Stimulated activated CD4-positive, alpha-beta T cell treated with anti-CD3 and anti-CD28 coated beads, Interleukin-2, amount 100 ng/mL, for 24 hours (primary cell): Measurements from ENCODE around the gene FOXN3.
"Not testable (repeated sequence)": the region's sequence is repeated elsewhere in the genome, so short reads cannot be mapped to it uniquely, and the experiment has no call there.

Experiments
- DNase-seq, 2 donors: peaks; one replicate each; pipeline ENCODE4 v3.0.0-alpha.2; 2020

The FOXN3 gene

DNA sequence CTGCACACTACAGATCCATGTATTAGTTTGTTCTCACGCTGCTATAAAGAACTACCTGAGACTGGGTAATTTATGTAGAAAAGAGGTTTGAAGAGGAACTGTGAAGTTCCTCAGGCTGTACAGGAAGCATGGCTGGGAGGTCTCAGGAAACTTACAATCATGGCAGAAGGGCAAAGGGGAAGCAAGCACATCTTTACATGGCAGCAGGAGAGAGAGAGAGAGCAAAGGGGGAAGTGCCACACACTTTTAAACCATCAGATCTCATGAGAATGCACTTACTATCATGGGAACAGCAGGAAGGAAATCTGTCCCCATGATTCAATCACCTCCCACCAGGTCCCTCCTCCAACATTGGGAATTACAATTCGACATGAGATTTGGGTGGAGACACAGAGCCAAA is 265.3 kb downstream of the FOXN3 start:
- not testable (repeated sequence) for DNase-seq

DNA sequence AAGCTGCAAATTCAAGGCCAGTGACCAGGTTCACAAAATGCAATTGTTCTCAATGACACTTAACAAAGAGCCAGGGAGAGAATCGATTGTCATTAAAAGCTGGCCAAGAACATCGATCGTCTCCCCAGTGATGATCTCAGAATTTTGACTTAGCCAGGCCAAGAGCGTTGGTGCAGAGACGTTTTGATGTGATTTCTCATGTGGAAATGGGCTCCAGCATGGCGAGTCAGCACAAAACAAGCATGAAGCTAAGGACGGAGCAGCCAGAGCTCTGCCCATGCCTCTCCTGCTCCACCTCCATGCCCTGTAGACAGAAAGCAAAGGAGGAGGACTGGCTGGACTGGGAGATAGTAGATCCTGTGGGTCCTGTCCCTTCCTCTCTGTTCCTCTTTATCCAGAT is 270.8 kb downstream of the FOXN3 start:
- no peak for DNase-seq

DNA sequence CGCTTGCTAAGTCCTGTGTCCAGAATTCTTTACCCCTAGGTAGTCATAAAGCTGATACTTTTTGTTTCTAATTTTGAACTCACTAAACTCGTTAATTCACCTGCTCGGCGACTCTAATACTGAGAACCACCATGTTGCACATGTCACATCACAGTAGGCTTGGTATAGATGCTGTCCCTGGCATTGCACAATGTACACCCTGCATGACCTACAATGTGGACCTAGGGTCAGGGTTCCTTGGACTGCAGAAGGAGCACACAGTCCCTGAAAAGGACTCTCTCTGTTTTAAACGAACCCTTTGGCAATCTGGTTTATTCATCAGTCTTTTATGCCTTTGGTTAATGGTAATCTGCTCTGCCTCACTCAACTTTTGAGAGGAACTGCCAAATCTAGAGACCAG is 272.4 kb downstream of the FOXN3 start:
- DNase-seq, result no peak

DNA sequence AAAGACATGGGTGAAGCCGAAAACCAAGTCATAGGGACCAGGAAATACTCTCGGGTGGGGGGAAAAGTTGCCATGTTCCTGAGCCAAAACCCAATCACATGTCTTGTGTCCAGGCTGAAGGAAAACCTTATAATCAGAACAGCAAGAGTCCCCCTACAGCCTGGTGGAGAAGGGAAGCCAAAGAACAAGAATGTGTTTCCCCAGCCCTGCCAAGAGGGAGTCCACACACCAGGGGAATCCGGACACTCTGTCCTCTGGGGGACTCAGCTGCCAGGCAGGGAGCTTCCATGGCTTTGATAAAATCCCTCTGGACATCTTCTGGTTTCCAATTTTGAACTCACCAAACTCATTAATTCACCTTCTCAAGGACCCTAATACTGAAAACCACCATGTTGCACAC is 273.0 kb downstream of the FOXN3 start:
- no peak for DNase-seq

DNA sequence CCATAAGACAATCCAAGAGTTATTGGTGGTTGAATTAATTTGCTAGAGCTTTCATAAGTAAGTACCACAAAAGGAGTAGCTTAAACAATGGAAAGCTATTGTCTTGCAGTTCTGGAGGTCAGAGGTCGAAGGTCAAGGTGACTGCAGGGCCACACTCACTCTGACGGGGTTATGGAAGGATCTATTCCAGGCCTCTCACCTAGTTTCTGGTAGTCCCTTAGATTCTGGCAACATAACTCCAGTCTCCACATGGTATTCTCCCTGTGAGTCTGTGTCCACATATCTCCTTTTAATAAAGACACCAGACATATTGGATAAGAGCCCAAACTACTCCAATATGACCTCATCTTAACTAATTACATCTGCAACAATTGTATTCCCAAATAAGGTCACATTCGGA is 273.4 kb downstream of the FOXN3 start:
- DNase-seq, result no peak

DNA sequence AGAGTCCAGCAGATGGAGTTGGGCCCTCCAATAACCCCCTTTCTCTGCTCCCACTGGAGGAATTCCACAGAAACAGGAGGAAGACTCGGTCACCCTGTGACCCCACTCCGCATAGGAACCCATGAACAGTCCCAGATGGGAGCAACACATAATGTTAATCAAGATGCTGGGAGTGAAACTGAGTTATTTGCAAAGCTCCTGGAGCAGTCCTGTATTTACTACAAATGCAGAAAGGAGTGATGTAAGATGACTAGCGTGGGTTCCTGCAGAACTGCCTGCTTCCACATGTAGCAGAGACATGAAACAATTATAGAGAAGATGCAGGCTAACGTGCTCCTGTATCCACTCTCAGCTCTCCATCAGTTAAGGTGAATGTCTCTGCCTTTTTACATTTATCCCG is 274.7 kb downstream of the FOXN3 start:
- no peak for DNase-seq

DNA sequence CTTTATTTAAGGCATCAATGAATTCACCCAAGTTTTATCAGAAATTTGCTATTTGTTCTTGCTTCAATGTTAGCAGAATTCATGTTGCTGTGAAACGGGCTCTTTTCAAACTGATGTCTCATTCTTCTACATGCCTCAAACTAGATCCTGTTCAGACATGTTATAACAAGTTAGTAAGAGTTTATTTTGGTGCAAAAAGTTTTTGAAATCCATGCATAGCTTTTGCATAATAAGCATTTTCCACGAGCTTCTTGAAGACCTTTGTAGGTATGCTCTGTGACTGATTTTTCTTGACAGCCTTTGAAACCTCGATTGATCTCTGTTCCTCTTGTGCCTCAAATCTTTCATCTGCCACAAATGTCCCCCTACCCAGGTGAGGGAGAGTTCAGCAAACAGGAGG is 275.2 kb downstream of the FOXN3 start:
- DNase-seq, result no peak

DNA sequence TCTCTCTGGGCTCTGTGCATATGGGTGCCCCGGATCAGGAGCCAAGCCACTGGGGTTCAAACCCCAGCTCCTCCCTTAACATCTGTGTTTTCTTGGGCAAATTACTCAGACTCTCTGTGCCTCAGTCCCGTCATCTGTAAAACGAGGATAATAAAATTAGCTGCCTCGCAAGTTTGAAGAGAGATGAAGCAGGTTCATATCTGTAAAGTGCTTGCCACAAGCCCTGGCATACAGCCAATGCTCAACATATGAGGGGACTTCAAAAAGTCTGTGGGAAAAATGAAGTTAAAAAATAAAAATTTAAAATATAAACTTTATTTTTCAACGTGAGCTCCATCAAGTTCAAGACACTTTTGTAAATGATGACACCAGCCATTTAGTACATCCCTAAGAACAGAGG is 276.7 kb downstream of the FOXN3 start:
- DNase-seq, result no peak

DNA sequence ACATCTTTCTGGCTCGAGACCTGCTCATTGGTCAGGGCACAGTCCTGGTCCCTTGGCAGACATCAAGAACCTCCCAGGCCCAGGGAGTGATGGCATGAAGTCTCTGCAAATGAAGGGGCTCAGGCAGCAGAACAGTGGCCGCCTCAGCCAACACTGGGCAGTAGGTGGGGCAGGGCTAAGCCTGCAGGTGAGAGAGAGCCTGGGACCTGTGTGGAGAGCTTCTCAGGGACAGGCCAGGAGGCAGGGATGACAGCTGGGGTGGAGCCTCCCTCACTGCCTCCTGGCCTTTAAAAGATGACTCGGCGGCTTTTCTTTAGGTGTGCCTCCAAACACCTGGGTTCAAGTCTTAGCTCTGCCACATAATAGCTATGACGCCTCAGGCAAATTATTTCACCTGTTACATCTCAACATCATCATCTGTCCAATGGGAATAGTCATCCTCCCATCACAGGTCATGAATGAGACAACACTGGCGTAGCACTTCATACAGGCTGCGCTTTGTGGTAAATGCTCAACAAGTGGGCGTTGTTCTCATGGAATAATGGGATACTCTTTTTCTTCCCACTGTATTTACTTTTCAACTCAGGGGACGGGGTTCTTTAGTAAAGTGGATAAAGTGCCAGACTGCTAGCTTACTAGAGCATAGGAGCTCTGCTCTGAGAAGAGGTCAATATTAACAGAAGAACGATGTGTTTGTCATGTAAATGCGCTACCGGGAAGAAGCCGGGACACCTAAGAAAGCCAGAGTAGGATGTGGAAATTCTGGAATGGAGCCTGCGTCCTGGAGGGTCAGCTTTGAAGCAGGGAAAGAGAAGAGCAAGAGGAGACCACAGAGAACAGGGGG is 277.4 kb downstream of the FOXN3 start:
- no peak for DNase-seq

DNA sequence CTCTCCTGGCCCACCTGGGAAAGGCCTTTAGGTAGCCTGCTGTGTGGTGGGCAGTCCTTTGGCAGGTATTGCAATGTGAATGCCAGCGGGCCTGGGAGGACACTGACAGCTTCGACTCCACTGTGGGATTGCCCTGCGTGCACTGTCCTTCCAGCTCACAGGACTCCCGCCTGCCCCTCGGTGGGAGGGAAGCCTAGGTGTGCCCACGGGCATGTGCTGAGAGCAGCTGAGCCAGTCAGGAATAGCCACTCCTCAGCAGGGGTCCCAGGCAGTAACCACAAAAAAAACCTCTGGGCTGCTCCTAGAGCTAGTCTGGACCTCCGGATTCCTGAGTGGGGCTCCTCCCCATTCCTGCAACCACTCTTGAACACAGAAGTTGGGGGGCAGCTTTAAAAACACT is 278.2 kb downstream of the FOXN3 start:
- no peak for DNase-seq

DNA sequence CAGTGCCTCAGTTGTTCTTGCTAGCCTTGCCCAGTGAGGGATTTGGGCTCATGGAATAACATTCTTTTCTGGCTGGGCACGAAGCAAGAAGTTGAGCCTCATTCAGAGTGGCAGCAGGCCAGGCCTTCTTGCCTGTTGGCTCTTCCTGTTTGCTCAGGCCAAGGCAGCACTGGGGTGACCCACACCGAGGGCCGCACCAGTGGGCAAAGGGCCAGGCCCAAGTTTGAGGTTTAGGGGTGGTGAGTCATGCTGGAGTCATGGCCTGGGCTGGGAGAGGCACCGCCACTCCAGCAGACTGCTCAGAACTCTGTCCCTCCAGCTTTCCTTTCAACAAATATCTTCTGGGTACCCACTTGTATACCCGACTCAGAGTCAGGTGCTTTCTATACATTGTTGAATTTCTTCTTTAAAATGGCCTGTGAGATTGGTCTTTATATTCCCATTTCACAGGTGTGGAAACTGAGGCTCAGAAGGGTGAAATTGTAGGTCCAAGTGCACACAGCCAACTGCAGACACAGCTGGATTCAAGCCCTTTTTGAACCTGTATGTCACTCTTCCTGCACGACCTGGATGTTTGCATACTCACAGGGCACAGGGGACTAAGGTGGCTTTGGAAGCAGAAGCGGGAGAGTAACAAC is 279.4 kb downstream of the FOXN3 start:
- no peak for DNase-seq

DNA sequence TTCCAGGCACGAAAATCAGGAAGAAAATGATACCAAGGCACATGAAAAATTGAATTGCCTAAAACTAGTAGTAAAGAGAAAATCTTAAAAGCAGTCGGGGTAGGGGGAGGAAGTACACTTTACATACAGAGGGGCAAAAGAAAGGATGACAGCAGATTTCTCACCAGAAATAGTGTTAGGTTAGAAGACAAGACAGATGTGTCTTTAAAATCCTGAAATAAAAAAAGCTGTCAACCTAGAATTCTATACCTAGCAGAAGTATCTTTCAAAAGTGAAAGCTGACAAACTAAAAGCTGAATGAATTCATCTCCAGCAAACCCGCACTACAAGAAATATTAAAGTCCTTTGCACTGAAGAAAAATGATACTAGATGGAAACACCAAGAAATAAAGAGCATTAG is 280.4 kb downstream of the FOXN3 start:
- no peak for DNase-seq

DNA sequence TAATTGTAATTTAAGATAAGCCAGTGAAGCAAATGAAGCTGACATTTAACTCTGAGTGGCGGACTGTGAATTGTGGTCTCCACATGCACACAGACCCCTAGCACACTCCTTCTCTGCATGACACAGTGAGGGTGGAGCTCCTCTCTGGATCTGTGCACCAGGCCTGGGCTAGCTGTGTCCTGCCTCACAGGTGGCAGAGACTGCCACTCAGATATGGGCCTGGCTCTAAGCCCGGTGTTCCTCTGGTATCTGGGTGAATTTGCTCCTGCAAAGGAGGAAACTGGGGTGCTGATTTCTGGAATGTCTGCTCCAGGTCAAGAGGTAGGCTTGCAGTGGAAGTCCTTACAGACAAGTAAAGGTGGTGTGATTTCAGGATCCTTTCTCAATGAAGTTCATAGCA is 282.4 kb downstream of the FOXN3 start:
- no peak for DNase-seq

DNA sequence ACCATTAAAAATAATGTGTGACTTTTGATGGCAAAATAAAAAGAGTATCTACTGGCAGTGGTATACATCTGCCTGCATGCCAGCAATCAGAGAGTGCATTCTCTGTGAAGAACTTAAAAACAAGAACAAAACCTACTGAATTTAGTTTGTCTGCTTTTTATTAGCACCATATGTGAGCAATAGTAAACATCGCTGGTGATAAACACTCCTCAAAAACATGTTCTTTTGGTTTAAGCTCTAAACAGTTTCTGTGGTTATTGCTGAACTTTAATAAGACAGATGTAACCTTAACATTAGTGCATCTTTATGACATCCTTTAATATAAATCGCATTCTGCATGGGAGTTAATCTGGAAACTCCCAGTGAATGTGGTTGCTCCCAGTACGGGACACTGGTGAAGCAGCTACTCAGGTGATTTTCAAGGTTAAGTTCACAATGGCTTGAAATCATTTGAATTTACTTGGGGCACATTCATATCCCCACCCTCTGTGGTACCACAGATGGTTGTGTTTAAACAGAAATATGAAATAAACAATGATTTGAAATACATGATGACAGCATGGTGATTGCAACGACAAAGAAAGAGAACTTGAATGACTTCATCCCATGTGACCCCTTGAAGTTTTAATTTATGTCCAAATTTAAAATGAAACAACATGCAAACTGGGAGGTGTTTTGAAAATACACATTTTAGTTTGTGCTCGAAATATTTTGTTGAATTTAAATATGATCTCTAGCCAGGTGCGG is 285.9 kb downstream of the FOXN3 start:
- DNase-seq, result no peak

DNA sequence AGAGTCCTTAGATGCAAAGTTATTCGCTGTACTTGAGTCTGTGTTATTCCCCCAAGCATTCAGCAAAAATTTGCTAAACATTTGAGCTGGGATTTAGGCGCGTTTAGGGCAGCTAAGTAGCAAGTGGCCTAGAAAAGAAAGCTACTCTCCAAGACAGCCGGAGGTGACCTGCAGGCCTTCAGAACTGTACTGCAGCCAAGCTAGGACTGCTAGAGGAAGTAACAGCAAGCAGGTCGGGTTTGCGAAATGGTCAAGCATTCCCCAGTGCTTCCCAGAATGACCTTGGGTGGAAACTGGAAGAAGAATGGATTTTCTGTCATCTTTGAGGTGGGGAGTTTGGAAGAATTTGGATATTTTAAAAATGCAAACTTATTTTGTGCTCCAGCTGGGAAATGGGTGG is 287.5 kb downstream of the FOXN3 start:
- no peak for DNase-seq

DNA sequence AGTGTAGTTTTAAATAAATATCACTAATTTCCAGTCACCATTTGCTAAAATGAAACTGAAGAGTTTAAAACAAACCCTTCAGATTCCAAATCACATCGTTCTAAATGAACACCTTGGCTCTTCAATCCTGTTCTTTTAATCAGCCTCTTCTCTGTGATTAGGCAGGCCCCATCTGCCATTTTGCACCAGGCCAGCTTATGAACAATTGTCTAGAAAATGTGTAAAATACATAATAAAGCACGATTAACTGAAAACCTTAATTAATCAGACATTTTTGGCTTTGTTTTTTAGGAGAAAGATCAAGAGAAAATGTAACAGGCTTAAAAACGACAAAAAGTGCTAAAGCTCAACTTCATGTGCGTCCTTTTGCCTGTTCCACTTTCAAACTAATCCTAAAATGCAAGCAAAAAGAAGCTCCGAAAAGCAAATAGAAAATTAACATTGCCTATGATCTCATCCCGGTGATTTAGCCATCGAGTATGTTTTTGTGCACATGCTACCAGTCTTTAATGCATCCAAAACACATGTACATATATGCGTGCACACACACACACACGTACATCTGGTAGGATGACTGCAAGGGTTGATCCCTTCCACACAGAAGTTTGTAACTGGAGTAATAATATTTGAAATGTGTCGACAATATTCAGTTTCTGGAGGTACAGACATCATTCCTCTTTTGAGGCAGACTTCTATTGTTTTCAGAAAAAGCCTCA is 288.6 kb downstream of the FOXN3 start:
- no peak for DNase-seq

DNA sequence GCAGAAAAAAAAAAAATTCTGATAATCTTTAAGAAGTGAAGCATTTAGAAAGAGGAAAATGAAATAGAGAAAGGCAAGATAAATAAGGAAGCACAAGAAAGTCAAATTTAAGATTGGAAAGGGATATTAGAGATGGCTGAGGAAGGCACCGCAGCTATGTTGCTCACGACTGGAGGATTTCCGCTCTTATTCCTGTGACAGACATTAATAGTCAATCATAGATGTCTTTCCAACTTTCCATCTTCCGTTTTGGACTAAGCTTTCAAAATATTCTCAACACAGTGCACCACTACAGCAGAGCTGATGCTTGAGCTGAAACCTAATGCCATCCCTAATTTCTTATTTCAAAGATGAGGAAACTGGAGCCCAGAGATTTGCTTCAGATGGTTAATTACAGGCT is 290.6 kb downstream of the FOXN3 start:
- DNase-seq, result no peak

DNA sequence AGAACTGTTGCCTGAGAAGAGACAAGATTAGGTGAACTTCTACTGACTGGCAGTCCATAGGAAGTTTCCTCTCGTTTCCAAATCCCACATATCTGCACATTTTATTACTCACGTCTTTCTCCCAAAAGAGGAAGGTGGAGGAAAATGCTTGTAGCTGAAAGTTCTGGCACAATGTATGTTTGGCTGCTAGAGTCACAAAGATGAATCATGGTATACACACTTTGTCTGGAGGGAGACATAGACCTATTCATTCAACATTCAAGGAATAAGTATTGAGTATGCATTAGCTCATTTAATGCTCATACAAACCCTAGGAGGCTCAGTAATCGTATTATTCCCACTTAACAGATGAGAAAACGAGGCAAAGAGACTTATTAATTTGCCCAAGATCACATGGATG is 291.8 kb downstream of the FOXN3 start:
- no peak for DNase-seq

DNA sequence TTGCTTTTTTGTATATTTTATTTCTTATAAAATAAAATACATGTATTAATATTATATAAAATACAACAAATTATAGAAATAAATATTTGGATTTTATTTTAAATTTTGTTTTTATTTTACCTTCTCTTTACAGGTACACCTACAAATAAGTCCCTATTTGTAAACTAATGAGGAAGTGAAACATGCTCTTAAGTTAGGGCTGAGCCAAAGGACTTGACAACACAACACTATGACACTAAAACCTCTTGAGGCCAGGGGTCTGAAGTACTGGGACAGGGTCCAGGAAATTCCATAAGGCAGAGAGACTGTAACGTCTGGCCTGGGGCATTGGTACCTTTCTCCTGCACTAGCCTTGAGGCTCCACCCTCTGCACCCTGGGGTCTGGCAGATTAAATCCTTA is 293.2 kb downstream of the FOXN3 start:
- DNase-seq, result no peak

DNA sequence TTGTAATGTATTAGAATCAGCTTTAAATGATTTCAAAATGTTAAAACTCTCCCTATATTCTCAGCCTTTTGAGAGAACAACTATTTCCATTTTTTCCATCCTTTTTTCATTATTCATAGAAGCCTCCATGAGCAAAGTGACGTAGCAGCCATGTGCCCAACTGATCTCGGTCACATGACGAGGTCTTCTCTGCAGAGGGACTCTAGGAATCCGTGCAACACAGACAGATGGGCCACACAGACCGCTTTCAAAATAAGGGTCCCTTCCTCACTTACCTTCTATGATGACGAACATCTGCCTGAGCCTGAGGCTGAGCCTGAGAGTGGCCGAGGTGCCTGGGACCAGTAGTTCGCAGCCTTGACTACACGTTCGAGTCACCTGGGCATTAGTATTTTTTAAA is 293.8 kb downstream of the FOXN3 start:
- DNase-seq, result no peak

DNA sequence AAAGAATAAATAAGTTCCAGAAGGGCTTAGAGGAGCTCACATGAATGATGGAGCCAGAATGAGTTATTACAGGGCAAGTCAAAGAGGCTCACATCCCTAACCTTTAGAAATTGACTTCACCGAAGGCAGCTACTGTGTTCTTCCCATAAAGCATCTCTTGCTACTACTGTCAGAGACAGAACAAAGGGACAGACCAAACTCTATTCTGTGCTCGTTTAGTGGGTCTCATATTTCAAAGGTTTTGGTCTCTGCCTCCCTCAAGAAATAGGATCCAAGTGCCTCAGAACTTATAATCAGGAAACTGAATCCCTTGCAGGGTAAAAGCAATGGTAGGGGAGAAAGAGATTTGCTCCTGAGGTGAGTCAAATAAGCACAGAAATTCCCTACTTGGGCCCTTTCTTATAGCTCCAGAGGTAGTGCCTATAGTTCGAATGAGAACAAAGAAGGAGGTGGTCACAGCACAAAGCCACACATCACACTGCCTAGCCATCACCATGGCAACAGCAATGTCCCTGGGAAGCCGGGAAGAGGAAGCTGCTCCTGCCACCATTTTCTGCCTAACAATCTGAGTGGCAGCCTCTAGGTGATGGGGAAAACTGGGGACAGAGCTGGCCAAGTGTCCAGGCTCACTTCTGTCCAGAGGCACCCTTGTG is 294.9 kb downstream of the FOXN3 start:
- DNase-seq, result no peak

DNA sequence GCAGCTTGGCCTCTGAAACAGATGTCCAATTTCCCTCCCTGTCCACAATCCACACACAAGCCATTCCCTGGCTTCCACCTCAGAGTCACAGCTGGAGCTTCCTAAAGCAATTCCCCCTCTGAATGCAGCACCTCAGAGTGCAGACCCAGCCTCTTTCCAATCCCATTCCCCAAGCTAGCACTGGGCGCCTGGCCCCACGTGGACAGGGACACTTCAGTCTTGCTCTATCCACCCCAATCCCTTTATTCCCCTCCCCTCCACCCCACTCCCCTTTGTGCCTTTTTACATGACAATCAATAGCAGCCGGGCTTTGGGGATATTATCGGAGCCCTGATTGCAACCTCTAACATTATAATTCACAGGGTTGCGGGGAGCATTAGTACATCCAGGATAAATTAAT is 300.0 kb downstream of the FOXN3 start:
- no peak for DNase-seq

DNA sequence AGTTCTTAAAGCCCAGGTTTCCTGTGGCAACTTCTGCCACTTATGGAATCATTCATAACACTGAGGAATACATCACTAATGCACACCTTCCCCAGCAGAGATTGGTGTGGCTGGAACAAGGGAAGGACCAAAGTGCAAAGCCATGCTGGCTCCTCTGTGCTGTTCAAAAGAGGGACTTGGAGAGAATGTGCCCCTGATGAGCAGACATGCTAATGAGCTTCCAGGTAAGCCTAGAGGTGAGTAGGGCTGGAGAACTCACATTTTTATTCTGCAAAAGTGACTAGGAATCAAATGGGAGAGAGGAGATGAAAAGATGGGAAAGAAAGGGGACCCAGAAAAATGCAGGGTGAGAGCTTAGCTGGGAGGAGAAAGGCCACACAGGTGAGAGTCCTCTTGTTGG is 302.9 kb downstream of the FOXN3 start:
- DNase-seq, result no peak
